IPS-18a (cell line): Measurements from ENCODE around the gene DFFB.

Source experiments
- H3K27ac ChIP-seq: one replicate; pipeline ENCODE4 v1.5.1; 2013; ENCODE audit warnings: low read length
- H3K27me3 ChIP-seq: one replicate; pipeline ENCODE4 v1.6.1; 2013; ENCODE audit warnings: mild to moderate bottlenecking, low read length; ENCODE audit not compliant: control insufficient read depth, insufficient read depth
- H3K36me3 ChIP-seq: one replicate; pipeline ENCODE4 v1.6.1; 2013; ENCODE audit warnings: low read depth, low read length; ENCODE audit not compliant: control insufficient read depth
- H3K4me1 ChIP-seq: one replicate; pipeline ENCODE4 v1.6.1; 2013; ENCODE audit warnings: low read depth, low read length; ENCODE audit not compliant: control insufficient read depth
- H3K4me3 ChIP-seq: one replicate; pipeline ENCODE4 v1.5.1; 2013; ENCODE audit warnings: low read length
- H3K9ac ChIP-seq: one replicate; pipeline ENCODE4 v1.6.1; 2013; ENCODE audit warnings: mild to moderate bottlenecking, low read length, moderate library complexity
- H3K9me3 ChIP-seq: one replicate; pipeline ENCODE4 v1.6.1; 2013; ENCODE audit warnings: low read depth, low read length; ENCODE audit not compliant: control insufficient read depth

Gene DFFB

DNA sequence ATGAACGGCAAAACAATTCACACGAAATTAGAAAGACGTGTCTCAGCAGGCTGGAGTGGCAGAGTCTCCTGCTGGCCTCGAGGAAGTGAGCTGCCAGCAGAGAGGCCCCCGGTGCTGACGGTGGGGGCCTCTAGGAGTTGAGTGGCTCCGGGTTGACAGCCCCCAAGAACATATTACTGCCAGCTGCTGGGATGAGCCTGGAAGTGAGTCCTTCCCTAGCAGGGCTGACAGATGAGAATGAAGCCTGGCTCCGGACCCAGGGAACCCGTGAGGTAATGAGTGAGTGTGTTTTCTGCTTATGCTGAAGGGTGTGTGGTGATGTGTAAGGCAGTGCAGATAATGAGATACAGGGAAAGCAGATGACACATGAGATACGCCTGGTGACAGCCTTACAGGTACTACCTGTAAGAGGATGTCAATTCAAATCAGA, 37.5 kb upstream of the DFFB start:
- Histone ChIP-seq H3K9me3 (no peaks in the 10 kb centered on the region), H3K9ac (no peak overlapping the region), H3K36me3 (no peaks in the 10 kb centered on the region), H3K4me1 (no peaks in the 10 kb centered on the region), H3K27ac (no peak overlapping the region), H3K4me3 (no peak overlapping the region), H3K27me3 (no peaks in the 10 kb centered on the region)

DNA sequence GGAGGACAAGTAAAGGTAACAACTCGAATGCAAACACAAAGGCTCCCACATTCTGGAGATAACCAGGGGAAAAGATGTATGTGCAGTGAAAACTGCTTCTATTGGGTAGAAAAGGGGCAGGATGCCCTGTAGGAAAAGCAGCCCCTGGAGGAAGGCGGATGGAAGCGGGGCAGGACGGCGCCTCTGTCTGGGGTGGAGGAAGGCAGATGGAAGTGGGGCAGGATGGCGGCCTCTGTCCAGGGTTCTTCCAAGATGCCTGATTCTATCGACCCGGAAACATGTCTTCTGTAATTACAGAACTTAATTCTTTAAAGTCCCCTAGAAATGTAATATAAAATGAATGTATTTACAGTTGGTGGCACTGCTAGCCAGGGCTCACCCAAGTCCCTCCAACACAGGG, 37.0 kb upstream of the DFFB start:
- H3K27ac ChIP-seq = no peak overlapping the region
- H3K36me3 ChIP-seq = no peaks in the 10 kb centered on the region

DNA sequence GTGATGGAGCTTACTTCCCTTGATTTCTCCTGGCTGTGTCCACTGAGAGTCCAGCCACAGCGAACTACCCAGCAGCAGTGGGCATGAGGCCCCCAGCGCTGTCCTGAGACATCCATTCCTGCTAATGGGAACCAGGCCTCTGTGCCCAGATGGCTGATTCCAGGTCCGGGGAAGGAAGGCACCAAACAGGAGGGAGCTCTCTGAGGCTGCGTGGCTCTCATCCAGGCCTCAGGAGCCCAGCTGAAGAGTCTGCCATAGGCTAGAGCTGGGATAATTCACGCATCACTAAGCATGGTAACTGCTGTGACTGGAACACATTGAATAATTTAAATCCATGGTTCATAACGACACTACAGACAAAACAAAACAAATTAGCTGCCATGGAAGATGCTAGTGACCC, 36.3 kb upstream of the DFFB start:
- Histone ChIP-seq H3K9me3 (no peaks in the 10 kb centered on the region), H3K4me1 (no peaks in the 10 kb centered on the region), H3K9ac (no peak overlapping the region), H3K27ac (no peak overlapping the region), H3K4me3 (no peak overlapping the region), H3K27me3 (no peaks in the 10 kb centered on the region), H3K36me3 (no peaks in the 10 kb centered on the region)

More for the DNA sequence above, 37.0 kb upstream of the DFFB start:
- no peak overlapping the region for H3K9ac ChIP-seq
- H3K4me1 ChIP-seq = no peaks in the 10 kb centered on the region
- H3K9me3 ChIP-seq = no peaks in the 10 kb centered on the region
- no peak overlapping the region for H3K4me3 ChIP-seq
- no peaks in the 10 kb centered on the region for H3K27me3 ChIP-seq

DNA sequence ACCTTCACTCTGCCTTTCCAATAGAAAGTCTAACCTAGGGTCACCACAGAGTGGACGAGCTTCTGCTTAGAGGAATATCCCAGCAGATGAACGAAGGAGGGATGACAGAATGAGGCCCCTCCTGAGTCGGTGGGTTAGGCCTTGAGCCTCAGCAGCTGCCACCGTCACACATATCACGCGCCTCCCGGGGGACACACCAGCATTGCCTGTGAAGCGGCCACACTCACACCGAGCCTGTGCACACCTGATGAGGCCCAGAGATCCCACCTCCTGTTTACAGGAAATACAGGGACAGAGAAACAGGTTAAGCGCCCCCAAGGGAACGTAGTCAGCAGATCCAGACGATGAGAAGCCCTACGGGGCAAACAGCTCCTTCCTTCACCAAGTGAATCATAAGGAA, 35.8 kb upstream of the DFFB start:
- no peak overlapping the region for H3K9ac ChIP-seq
- no peak overlapping the region for H3K27ac ChIP-seq
- no peak overlapping the region for H3K4me3 ChIP-seq
- no peaks in the 10 kb centered on the region for H3K4me1 ChIP-seq
- no peaks in the 10 kb centered on the region for H3K27me3 ChIP-seq
- no peaks in the 10 kb centered on the region for H3K36me3 ChIP-seq
- no peaks in the 10 kb centered on the region for H3K9me3 ChIP-seq

DNA sequence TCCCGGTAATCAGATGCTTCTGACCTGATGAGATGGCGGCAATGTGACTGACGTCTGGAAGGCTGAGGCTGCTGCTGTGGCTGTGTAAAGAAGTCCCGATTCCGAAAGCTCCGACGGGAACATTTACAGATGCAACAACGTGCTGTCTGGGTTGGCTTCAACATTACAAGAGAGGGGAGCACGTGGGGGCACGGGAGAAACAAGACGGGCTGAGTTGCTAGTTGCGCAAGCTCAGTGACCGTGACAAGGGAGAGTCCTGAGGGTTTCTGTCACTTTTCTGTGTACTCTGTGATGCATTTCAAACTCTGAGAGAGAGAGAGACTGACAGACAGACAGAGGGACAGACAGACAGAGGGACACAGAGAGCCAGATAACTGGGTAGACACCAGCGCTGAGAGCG, 35.4 kb upstream of the DFFB start:
- no peak overlapping the region for H3K4me3 ChIP-seq
- H3K27me3 ChIP-seq = no peaks in the 10 kb centered on the region
- no peak overlapping the region for H3K9ac ChIP-seq
- no peaks in the 10 kb centered on the region for H3K36me3 ChIP-seq
- no peaks in the 10 kb centered on the region for H3K9me3 ChIP-seq
- no peak overlapping the region for H3K27ac ChIP-seq
- no peaks in the 10 kb centered on the region for H3K4me1 ChIP-seq

DNA sequence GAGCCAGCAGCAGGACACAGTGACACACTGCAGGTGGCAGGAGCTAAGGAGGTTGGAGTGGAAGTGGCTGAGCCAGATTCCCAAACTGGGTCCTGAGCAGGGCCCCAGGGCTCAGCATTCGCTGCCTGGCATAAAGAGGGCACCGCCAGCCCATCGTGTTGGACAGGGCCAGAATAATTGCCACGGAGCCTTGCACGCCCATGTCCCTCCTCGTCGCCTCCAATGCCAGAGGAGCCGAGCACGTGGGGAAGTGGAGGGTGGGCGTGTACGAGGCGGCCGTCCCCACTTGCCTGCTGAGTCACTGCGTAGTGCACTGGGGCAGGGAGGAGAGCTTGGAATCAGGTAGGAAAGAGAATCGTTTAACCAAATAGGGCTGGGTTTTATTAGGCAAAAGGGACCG, 34.9 kb upstream of the DFFB start:
- Histone ChIP-seq H3K27ac (no peak overlapping the region), H3K4me1 (no peaks in the 10 kb centered on the region), H3K36me3 (no peaks in the 10 kb centered on the region), H3K27me3 (no peaks in the 10 kb centered on the region), H3K9ac (no peak overlapping the region), H3K4me3 (no peak overlapping the region), H3K9me3 (no peaks in the 10 kb centered on the region)

DNA sequence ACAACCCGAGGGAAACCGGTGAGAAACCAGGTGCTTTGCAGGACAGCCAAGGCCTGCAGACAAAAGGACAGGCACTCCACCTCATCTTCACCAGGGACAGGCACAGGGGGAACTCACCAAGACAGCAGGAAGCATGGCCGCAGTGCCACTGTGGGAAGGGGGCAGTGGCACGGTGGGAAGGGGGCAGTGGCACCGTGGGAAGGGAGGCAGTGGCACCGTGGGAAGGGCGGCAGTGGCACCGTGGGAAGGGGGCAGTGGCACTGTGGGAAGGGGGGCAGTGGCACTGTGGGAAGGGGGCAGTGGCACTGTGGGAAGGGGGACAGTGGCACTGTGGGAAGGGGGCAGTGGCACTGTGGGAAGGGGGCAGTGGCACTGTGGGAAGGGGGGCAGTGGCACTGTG, 32.6 kb upstream of the DFFB start:
- H3K9ac ChIP-seq = no peak overlapping the region
- no peaks in the 10 kb centered on the region for H3K9me3 ChIP-seq
- peaks cover 1% of the 10 kb centered on the region for H3K36me3 ChIP-seq
- no peaks in the 10 kb centered on the region for H3K27me3 ChIP-seq
- no peak overlapping the region for H3K27ac ChIP-seq
- no peaks in the 10 kb centered on the region for H3K4me1 ChIP-seq
- H3K4me3 ChIP-seq = no peak overlapping the region

DNA sequence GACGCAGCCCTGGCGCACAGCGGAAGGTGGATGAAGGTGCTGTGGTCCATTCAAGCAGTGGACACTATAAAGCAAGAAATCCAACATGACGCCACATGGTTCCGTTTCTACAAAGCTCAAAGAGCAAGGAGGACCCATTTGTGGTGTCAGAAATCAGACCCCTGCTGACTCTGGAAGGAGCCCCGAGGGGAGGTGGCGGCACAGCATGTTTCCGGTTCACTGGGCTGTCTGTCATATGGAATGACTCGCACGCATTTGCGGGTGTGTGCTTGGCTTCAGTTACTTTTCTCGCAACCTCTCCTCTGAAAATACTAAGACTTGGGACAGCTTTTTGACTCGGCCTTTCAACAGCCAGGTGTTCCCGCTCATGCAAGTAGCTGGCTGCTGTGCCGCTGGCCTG, 31.9 kb upstream of the DFFB start:
- no peak overlapping the region for H3K4me3 ChIP-seq
- no peaks in the 10 kb centered on the region for H3K4me1 ChIP-seq
- no peaks in the 10 kb centered on the region for H3K27me3 ChIP-seq
- H3K9me3 ChIP-seq = no peaks in the 10 kb centered on the region
- no peak overlapping the region for H3K9ac ChIP-seq
- no peak overlapping the region for H3K27ac ChIP-seq
- H3K36me3 ChIP-seq = peaks cover 3% of the 10 kb centered on the region

DNA sequence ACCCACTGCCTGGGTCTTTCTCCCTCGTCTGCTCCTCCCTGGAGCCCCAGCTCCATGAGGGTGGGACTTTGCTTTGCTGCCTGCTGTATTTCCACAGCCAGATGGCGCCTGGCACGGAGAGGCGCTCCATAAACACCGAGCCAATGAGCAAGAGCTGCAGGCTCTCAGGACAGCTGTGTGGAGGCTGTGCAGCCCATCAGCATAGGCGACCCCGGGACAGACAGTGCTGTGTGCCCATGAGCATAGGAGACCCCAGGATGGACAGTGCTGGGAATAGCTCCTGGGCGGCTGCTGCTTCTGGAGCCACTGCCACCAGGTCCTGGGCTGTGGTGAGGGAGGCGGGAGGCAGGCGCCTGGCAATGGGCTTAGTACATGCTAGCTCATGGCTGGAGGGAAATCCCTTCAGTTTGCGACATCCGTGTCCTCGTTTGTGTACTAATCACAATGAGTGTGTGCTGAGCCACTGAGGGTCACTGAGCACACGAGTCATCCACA, 29.4 kb upstream of the DFFB start:
- Histone ChIP-seq H3K4me3 (no peak overlapping the region), H3K27ac (no peak overlapping the region), H3K36me3 (peaks cover 12% of the 10 kb centered on the region), H3K4me1 (no peaks in the 10 kb centered on the region), H3K9ac (no peak overlapping the region), H3K9me3 (no peaks in the 10 kb centered on the region), H3K27me3 (no peaks in the 10 kb centered on the region)

DNA sequence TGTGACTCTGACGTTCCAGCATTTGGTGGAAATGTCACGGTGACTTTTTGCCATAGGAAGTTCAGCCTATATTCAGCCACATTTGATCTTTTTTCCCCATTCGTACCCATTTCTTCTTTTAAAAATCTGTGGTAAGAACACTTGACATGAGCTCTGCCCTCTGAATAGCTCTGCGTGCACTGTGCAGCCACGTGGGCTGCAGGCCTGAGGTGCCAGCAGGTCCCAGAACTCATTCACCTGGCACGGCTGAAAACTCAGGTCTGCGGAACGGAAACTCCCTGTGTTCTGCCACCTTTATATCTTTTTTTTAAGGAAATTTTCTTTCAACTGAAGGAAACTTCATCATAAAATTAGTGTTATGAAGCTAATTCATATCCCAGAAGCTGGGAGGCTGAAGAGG, 28.9 kb upstream of the DFFB start:
- H3K4me1 ChIP-seq = no peaks in the 10 kb centered on the region
- peaks cover 12% of the 10 kb centered on the region for H3K36me3 ChIP-seq
- no peak overlapping the region for H3K4me3 ChIP-seq
- no peaks in the 10 kb centered on the region for H3K27me3 ChIP-seq
- no peaks in the 10 kb centered on the region for H3K9me3 ChIP-seq
- H3K27ac ChIP-seq = no peak overlapping the region
- no peak overlapping the region for H3K9ac ChIP-seq

DNA sequence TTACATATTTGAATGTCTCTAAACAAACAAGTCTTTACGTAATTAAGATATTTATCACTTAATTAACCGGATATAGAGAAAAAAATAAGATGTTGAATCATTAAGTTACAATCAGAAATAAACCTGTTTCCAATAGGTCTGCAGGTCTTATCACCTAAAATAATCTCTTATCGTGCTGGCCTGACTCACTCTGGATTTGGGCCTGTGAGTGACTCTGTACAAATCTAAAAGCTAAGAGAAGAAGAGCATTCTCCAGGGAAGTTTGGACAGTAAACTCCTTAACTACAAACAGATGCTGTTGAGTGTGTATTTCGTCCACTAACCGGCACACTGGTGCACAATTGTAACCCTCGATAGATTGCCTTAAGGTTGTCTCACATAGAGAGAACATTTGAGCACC, 25.6 kb upstream of the DFFB start:
- H3K36me3 ChIP-seq = peaks cover 12% of the 10 kb centered on the region

DNA sequence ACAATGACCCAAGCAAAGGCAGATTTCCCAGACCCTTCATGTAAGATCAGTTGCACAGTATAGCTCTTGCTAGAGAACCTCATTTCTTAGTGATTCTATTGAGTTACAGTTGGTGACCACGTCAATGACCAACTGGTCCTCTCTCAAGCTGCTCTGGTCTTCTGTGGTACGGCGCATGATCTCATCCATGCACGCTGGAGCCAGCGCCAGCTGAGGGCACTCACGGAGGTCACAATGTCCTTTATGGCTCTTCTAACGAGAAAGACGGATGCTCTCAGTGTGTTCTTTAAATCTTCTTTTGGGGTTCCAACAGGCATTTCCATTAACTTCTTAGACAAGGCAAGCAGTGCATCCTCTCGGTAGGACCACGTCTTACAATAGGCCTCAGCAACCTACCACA, 22.6 kb upstream of the DFFB start:
- Histone ChIP-seq H3K4me3 (no peak overlapping the region), H3K36me3 (peaks cover 20% of the 10 kb centered on the region), H3K27me3 (no peaks in the 10 kb centered on the region), H3K4me1 (no peaks in the 10 kb centered on the region), H3K9me3 (no peaks in the 10 kb centered on the region), H3K9ac (no peak overlapping the region), H3K27ac (no peak overlapping the region)

More for the DNA sequence above, 25.6 kb upstream of the DFFB start:
- H3K9ac ChIP-seq = no peak overlapping the region
- H3K9me3 ChIP-seq = no peaks in the 10 kb centered on the region
- no peak overlapping the region for H3K27ac ChIP-seq
- no peaks in the 10 kb centered on the region for H3K4me1 ChIP-seq
- H3K4me3 ChIP-seq = no peak overlapping the region
- no peaks in the 10 kb centered on the region for H3K27me3 ChIP-seq
